Retina (tissue), 1 donor: Measurements from ENCODE around the gene BAG2.

ENCODE experiments used
- DNase-seq: peaks from one replicate; pipeline ENCODE4 v3.0.0-alpha.2; 2016

The BAG2 gene

DNA sequence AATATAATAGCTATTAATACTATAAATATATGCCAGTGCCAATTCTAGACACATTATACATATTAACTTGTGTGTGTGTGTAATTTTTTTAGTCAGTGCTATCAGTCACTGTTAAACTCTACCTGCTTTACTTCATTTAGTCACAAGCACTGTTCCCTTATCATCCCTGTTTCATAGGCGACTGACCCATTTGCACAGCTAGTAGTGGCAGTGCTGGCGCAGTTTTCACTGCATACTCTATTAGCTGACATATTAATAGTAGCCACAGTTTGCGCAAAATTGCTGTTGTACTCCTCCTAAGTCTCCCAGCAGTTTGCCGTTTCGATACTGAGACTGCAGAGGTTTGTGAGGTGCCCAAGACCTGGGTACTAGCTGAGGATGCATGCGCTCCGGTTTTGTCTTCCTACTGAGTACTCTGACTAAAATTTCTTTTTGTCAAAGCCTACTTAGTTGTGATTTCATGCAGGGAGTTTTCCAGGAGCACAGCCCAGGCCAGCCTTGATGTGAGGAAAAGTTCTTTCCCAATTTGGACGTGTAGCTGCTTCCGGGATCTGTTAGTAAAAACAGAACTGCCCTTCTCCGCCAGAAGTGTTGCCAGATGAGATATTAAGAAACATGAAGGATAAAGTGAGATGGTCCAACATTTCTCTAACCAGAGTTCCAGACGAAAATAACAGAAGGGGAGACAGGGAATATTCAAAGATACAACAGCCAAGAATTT, 5.6 kb downstream of the BAG2 start:
- DNase-seq = no peak

DNA sequence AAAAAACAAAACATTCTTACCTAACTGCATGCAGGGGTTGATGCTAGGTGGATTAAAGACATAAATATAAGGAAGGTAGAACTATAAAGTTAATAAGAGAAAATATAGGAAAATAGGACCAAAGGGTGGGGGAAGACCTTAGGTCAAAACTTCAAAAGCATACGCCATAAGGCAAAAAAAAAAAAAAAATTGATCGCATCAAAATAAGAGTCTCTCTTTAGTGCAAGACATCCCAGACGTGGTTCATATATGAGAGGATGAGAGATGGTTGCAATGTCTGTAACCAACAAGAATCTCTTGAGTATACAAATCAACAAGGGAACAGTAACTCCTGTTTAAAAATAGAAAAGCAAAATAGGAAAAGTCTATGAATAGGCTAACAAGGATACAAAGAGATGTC, 8.5 kb downstream of the BAG2 start:
- DNase-seq = no peak

DNA sequence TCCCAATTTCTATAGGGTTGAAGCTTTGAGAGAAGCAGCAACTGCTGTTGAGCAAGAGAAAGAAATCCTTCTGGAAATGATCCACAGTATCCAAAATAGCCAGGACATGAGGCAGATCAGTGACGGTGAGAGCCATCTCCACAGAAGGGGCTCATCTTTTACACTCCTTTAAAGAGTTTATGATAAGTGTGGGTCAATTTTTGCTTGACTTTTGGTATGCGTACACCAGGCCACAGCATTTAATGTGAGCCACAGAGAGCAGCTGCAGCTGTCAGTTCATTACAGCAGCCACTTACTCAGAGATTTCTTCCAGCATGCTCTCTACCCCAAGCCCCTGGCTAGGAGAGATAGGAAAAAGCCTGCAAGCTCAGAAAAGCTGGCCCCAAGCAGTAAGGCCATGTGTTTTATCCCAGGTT, 9.9 kb downstream of the BAG2 start:
- DNase-seq = peak; percentile 20

DNA sequence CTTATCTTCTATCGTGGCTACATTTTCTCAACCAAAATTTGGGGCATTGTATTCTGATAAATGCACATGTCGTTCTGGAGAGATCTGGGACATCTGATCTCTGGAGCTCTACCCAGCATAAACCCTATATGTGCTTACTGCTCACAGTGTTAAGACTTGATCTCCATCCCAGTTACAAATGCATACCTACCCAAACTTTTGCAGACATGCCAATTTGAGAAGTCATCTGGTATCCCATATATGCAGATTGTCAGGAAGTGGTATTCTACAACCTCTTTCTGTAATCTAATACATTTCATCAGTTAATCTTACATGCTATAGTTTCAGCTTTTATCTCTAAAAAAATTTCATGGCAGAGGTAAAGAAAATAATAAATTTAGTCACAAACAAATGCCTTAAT, 11.2 kb downstream of the BAG2 start:
- no peak for DNase-seq

- DNase-seq = no peak
Measured at GRCh38 chr6:57190140-57190539, 18.0 kb downstream of the BAG2 start.

- no peak for DNase-seq
Measured at GRCh38 chr6:57193177-57193576, 21.1 kb downstream of the BAG2 start.

DNA sequence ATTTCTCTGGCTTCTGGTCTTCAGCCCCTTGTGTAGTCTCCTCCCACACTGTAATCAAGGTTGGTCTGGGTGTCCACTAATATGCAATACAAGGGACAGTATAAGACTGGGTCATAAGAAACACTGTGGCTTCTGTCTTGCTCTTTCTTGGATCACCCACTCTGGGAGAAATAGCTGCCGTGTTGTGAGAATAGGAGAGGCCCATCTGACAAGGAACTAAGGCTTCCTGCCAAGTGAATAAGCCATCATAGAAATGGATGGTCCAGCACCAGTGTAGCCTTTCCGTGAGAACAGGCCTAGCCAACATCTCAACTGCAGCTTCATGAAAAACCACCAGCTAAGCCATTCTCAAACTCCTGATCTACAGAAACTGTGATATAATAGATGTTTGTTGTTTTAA, 23.3 kb downstream of the BAG2 start:
- no peak for DNase-seq

DNA sequence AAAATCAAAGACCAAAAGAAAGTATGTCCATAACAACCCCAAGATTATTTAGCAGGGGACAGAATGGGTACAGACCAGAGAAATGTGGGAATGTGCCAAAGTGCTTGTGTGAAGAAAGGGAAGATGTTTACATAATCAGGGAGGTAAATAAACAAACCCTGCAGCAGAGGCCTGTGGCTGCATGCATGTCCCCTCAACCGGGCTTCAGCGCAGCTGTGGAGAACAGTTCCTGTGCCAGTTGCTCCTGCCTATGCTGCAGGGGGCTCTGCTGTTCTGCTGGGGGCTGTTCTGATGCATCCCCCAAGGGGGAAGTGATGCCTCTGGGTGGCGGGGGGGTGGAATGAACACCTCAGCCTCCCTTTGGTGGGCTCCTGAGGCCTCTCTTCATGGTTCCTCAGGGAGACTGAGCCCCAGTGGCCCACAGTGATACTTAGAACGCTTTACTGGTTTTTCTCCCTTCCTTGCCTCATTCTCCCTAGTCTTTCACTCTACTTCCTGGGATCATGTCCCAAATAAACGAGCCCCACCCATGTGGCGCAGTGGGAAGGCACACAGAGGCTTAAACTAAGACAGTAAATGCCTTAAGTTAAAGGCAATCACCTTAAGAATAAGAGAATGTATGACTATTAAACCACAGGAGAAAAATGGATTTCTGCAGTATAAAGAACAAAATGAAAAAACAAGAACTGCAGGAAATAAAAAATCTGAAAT, 27.0 kb downstream of the BAG2 start:
- DNase-seq = no peak

- DNase-seq = no peak
Measured at GRCh38 chr6:57201718-57202117, 29.6 kb downstream of the BAG2 start.

DNA sequence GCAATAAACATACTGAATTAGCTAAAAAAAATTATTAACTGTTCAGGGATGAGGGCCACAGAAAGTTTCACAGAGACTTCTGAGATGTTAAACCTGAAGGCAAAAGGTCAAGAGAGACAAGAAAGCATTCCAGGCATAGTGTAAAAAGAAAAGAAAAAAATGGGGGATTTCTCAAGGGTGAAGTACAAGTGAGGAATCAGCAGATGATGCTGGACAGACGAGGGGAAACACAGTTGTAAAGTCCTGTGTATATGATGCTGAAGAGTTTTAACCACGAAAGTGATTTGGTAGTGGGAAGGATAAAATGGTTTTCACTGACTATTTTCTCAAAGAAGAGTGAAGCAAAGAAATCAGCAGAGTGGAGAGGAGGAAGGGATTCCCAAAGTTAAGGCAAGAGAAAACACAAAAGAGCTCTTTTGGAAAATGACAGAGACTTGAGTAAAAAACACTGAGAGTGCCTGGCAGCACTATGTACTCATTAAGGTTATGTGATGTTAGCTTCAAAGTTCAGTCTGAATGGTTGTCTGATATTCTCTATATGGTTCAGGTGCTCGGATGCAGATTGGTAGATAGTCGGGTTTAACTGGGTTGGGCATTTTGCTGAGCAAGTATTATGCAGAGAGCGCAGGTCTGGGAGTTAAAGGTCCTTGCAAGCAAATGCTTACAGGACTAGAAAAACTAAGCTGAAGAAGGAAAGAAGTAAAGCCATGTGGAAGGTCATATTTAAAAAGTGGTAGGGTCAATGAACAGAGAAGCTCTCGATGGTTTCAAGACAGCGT, 33.6 kb downstream of the BAG2 start:
- DNase-seq = no peak

GRCh38 chr6:57207141-57207540, 35.0 kb downstream of the BAG2 start:
- DNase-seq = no peak

GRCh38 chr6:57207872-57208271, 35.7 kb downstream of the BAG2 start:
- DNase-seq = no peak

DNA sequence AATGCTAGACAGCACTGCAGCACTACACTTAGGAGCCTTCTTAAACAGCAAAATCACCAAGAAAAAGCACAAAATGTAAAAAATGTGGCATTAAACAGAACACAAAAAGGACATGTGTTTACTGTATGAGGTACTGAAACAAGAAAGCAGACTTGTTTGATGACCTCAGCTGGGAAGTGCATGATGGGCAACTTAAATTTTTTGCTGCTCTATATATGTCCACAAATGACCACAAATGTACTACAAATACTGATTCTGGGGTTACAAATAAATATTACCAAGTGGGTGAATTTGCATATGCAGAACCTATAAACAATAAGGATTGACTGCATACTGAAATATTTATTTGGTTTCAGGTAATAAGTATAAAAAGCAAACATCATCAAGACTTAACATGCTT, 36.9 kb downstream of the BAG2 start:
- DNase-seq = no peak

GRCh38 chr6:57210060-57210459, 37.9 kb downstream of the BAG2 start:
- DNase-seq = no peak

GRCh38 chr6:57215260-57215659, 43.1 kb downstream of the BAG2 start:
- DNase-seq = no peak

DNA sequence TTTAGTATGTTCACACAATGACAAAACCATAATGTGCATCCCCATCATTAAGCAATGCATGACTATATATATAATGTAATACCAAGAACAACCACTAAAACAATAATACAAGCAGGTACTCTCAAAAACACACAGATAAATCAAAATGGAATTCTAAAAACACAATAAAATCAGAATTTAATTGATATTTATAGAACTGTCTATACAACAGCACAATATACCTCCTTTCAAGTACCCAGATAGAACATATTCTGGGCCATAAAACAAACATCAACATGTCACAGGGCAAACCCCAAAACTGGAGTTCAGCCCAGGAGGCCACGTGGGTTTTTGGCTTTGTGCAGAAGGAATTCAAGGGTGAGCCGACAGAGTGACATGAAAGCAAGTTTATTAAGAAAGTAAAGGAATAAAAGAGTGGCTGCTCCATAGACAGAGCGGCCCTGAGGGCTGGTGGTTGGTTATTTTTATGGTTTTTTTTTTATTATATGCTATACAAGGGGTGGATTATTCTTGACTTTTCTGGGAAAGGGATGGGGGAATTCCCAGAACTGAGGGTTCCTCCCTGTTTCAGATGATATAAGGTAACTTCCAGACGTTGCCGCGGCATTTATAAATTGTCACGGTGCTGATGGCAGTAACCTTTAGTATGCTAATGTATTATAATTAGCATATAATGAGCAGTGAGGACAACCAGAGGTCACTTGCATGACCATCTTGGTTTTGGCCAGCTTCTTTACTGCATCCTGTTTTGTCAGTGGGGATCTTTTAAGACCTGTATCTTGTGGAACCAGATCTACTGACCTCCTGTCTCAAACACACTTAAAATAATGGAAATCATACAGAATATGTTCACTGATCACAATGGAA, 44.3 kb downstream of the BAG2 start:
- no peak for DNase-seq

DNA sequence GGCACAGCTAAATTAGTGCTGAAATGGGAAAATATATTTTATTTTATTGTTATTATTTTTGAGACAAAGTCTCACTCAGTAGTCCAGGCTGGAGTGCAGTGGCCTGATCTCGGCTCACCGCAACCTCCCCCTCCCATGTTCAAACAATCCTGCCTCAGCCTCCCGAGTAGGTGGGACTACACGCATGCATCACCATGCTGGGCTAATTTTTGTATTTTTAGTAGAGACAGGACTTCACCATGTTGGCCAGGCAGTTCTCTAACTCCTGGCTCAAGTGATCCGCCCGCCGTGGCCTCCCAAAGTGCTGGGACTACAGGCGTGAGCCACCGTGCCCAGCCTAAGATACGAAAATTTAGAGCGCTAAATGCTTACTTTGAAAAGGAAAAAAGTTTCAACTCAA, 45.1 kb downstream of the BAG2 start:
- no peak for DNase-seq

DNA sequence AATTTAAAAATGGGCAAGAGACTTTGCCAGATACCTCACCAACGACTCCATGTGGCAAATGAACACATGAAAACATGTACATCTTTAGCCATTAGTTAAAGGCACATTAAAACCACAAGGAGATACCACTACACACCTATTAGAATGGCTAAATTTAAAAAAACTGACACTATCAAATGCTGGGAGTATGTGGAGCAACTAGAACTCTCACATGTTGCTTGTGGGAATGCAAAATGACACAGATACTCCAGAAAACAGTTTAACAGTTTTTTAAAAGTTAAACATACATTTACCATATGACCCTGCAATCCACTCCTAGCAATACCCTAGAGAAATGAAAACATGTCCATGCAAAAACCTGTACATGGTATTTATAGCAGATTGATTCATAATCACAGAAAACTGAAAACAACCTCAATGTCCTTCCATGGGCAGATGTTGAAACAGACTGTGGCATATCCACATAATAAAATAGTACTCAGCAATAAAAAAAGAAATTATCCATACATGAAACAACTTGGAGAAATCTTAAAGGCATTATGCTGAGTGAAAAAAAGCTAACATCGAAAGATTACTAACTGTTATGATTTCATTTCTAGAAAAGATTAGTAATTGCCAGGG, 48.1 kb downstream of the BAG2 start:
- DNase-seq = no peak

GRCh38 chr6:57221191-57221935, 49.2 kb downstream of the BAG2 start:
- peak; percentile 86 for DNase-seq

GRCh38 chr6:57221936-57222742, 50.0 kb downstream of the BAG2 start, which contains the start of gene RAB23:
TSS of gene RAB23 (minus strand) at chr6:57222307. CDS start at chr6:57210380, 11,927 bp downstream.
- DNase-seq = peak; percentile 97

GRCh38 chr6:57222743-57223077, 50.6 kb downstream of the BAG2 start:
- no peak for DNase-seq
